ENCODE data around the gene TTC39B. TPM values are rescaled to one million over a fixed set of nuclear protein-coding genes. Genes with fewer than 3 reads are reported as not detected.

The TTC39B gene
- total RNA-seq, 2 donors from 2014 or later, result 2.0 to 2.3 TPM

- H3K9me3 ChIP-seq, result no peaks in the 10 kb centered on the region
- TF ChIP-seq CTCF (IDR thresholded peaks at IDR 0.05), result no peak
- H3K4me1 ChIP-seq, result peaks cover 0 to 19% of the 10 kb centered on the region in 2 donors
- H3K36me3 ChIP-seq, result no peaks in the 10 kb centered on the region
- H3K27me3 ChIP-seq, result no peaks in the 10 kb centered on the region
- DNase-seq (ENCODE audit: low spot score), result no peak
- no peak overlapping the region for H3K4me3 ChIP-seq
- no peak overlapping the region for H3K27ac ChIP-seq
Measured at GRCh38 chr9:15299374-15299939, 7.6 kb downstream of the TTC39B start.

- no peak for TF ChIP-seq CTCF (IDR thresholded peaks at IDR 0.05)
- Histone ChIP-seq H3K27ac (no peak overlapping the region), H3K36me3 (no peaks in the 10 kb centered on the region), H3K9me3 (no peaks in the 10 kb centered on the region), H3K4me1 (peaks cover 0 to 21% of the 10 kb centered on the region in 2 donors), H3K4me3 (no peak overlapping the region), H3K27me3 (no peaks in the 10 kb centered on the region)
- DNase-seq (ENCODE audit: low spot score), result no peak
Measured at GRCh38 chr9:15298362-15298761, 8.7 kb downstream of the TTC39B start.

- Histone ChIP-seq H3K9me3 (no peaks in the 10 kb centered on the region), H3K4me1 (peaks cover 0 to 21% of the 10 kb centered on the region in 2 donors), H3K4me3 (peak overlapping the region; percentile 36 to 47), H3K27me3 (no peaks in the 10 kb centered on the region), H3K27ac (peak overlapping the region; percentile 71 to 82), H3K36me3 (no peaks in the 10 kb centered on the region)
- TF ChIP-seq CTCF (IDR thresholded peaks at IDR 0.05), result no peak
- DNase-seq (ENCODE audit: low spot score), result no peak
Measured at GRCh38 chr9:15295761-15296405, 11.1 kb downstream of the TTC39B start.

GRCh38 chr9:15294604-15295003 lies 12.4 kb downstream of the TTC39B start:
- Histone ChIP-seq H3K4me1 (peaks cover 0 to 21% of the 10 kb centered on the region in 2 donors), H3K27me3 (no peaks in the 10 kb centered on the region), H3K4me3 (no peak overlapping the region), H3K36me3 (no peaks in the 10 kb centered on the region), H3K9me3 (no peaks in the 10 kb centered on the region), H3K27ac (peak overlapping the region in 1 of 2 donors; percentile 71)
- no peak for TF ChIP-seq CTCF (IDR thresholded peaks at IDR 0.05)
- DNase-seq (ENCODE audit: low spot score), result no peak

- no peak overlapping the region for H3K4me3 ChIP-seq
- no peaks in the 10 kb centered on the region for H3K9me3 ChIP-seq
- peak overlapping the region in 1 of 2 donors; percentile 37 for H3K27ac ChIP-seq
- DNase-seq (ENCODE audit: low spot score), result no peak
- no peaks in the 10 kb centered on the region for H3K27me3 ChIP-seq
- H3K36me3 ChIP-seq, result no peaks in the 10 kb centered on the region
- TF ChIP-seq CTCF (IDR thresholded peaks at IDR 0.05), result no peak
- peaks cover 0 to 21% of the 10 kb centered on the region in 2 donors for H3K4me1 ChIP-seq
Measured at GRCh38 chr9:15293804-15294316, 13.2 kb downstream of the TTC39B start.
